Effector memory CD4-positive, alpha-beta T cell (primary cell): Measurements from ENCODE around the gene STK32C.

Experiments
- DNase-seq, 3 donors: peaks; one replicate each; pipeline ENCODE4 v3.0.0-alpha.2; 2020
- H3K27ac ChIP-seq: 2 replicates; pipeline ENCODE4 v1.7.0; 2013; ENCODE audit warnings: mild to moderate bottlenecking, low read length, moderate library complexity; ENCODE audit not compliant: insufficient read depth, poor library complexity, severe bottlenecking
- H3K27me3 ChIP-seq: replicated peaks from 2 replicates; pipeline ENCODE4 v1.7.0; 2013; ENCODE audit warnings: mild to moderate bottlenecking, low read length; ENCODE audit not compliant: insufficient read depth, control insufficient read depth, poor library complexity, severe bottlenecking
- H3K36me3 ChIP-seq: 2 replicates; pipeline ENCODE4 v1.7.0; 2013; ENCODE audit warnings: mild to moderate bottlenecking, low read length, moderate library complexity; ENCODE audit not compliant: control insufficient read depth, insufficient read depth
- H3K4me1 ChIP-seq: 2 replicates; pipeline ENCODE4 v1.7.0; 2013; ENCODE audit warnings: low read length, mild to moderate bottlenecking; ENCODE audit not compliant: control insufficient read depth, insufficient read depth, poor library complexity, severe bottlenecking
- H3K4me3 ChIP-seq: 2 replicates; pipeline ENCODE4 v1.7.0; 2013; ENCODE audit warnings: low read length, low read depth, mild to moderate bottlenecking; ENCODE audit not compliant: insufficient read depth, poor library complexity, severe bottlenecking
- H3K9me3 ChIP-seq: 2 replicates; pipeline ENCODE4 v1.7.0; 2013; ENCODE audit warnings: mild to moderate bottlenecking, low read length, moderate library complexity; ENCODE audit not compliant: control insufficient read depth

Gene STK32C

GRCh38 chr10:132199268-132199853 is 108.4 kb downstream of the STK32C start:
- Histone ChIP-seq H3K36me3 (no peaks in the 10 kb centered on the region), H3K27me3 (no peaks in the 10 kb centered on the region), H3K27ac (no peak overlapping the region), H3K9me3 (no peaks in the 10 kb centered on the region), H3K4me1 (no peaks in the 10 kb centered on the region), H3K4me3 (no peak overlapping the region)
- no peak for DNase-seq

- DNase-seq: no peak
- H3K4me1 ChIP-seq: no peaks in the 10 kb centered on the region
- H3K27ac ChIP-seq: no peak overlapping the region
- H3K9me3 ChIP-seq: no peaks in the 10 kb centered on the region
- H3K27me3 ChIP-seq: no peaks in the 10 kb centered on the region
- no peak overlapping the region for H3K4me3 ChIP-seq
- no peaks in the 10 kb centered on the region for H3K36me3 ChIP-seq
These were observed 109.2 kb downstream of the STK32C start for GRCh38 chr10:132198381-132199181.

GRCh38 chr10:132198068-132198370 is 109.7 kb downstream of the STK32C start:
- H3K9me3 ChIP-seq: no peaks in the 10 kb centered on the region
- no peak overlapping the region for H3K4me3 ChIP-seq
- H3K27me3 ChIP-seq: no peaks in the 10 kb centered on the region
- no peaks in the 10 kb centered on the region for H3K36me3 ChIP-seq
- no peaks in the 10 kb centered on the region for H3K4me1 ChIP-seq
- DNase-seq: no peak
- H3K27ac ChIP-seq: no peak overlapping the region

GRCh38 chr10:132197271-132198067 is 110.3 kb downstream of the STK32C start:
- Histone ChIP-seq H3K27me3 (no peaks in the 10 kb centered on the region), H3K27ac (no peak overlapping the region), H3K36me3 (no peaks in the 10 kb centered on the region), H3K4me3 (no peak overlapping the region), H3K4me1 (no peaks in the 10 kb centered on the region), H3K9me3 (no peaks in the 10 kb centered on the region)
- no peak for DNase-seq

- no peak overlapping the region for H3K27ac ChIP-seq
- no peak overlapping the region for H3K4me3 ChIP-seq
- H3K36me3 ChIP-seq: no peaks in the 10 kb centered on the region
- H3K4me1 ChIP-seq: no peaks in the 10 kb centered on the region
- no peaks in the 10 kb centered on the region for H3K9me3 ChIP-seq
- H3K27me3 ChIP-seq: no peaks in the 10 kb centered on the region
- DNase-seq: no peak
These were observed 111.3 kb downstream of the STK32C start for GRCh38 chr10:132196178-132197113.

GRCh38 chr10:132195366-132196075 is 112.2 kb downstream of the STK32C start:
- H3K4me1 ChIP-seq: no peaks in the 10 kb centered on the region
- no peaks in the 10 kb centered on the region for H3K36me3 ChIP-seq
- no peak overlapping the region for H3K4me3 ChIP-seq
- H3K27ac ChIP-seq: no peak overlapping the region
- no peaks in the 10 kb centered on the region for H3K27me3 ChIP-seq
- no peak for DNase-seq
- no peaks in the 10 kb centered on the region for H3K9me3 ChIP-seq

GRCh38 chr10:132194726-132195125 is 113.0 kb downstream of the STK32C start:
- H3K4me1 ChIP-seq: no peaks in the 10 kb centered on the region
- no peak overlapping the region for H3K4me3 ChIP-seq
- no peak for DNase-seq
- H3K36me3 ChIP-seq: no peaks in the 10 kb centered on the region
- no peak overlapping the region for H3K27ac ChIP-seq
- no peaks in the 10 kb centered on the region for H3K27me3 ChIP-seq
- no peaks in the 10 kb centered on the region for H3K9me3 ChIP-seq

- Histone ChIP-seq H3K27me3 (no peaks in the 10 kb centered on the region), H3K36me3 (no peaks in the 10 kb centered on the region), H3K9me3 (no peaks in the 10 kb centered on the region), H3K27ac (no peak overlapping the region), H3K4me1 (no peaks in the 10 kb centered on the region), H3K4me3 (no peak overlapping the region)
- DNase-seq: no peak
These were observed 113.7 kb downstream of the STK32C start for GRCh38 chr10:132193907-132194552.
